ENCODE measurements around the gene ZIC2.
A peak's percentile ranks its signal among the peaks of the same experiment; 100 is the strongest.

ZIC2 gene

DNA sequence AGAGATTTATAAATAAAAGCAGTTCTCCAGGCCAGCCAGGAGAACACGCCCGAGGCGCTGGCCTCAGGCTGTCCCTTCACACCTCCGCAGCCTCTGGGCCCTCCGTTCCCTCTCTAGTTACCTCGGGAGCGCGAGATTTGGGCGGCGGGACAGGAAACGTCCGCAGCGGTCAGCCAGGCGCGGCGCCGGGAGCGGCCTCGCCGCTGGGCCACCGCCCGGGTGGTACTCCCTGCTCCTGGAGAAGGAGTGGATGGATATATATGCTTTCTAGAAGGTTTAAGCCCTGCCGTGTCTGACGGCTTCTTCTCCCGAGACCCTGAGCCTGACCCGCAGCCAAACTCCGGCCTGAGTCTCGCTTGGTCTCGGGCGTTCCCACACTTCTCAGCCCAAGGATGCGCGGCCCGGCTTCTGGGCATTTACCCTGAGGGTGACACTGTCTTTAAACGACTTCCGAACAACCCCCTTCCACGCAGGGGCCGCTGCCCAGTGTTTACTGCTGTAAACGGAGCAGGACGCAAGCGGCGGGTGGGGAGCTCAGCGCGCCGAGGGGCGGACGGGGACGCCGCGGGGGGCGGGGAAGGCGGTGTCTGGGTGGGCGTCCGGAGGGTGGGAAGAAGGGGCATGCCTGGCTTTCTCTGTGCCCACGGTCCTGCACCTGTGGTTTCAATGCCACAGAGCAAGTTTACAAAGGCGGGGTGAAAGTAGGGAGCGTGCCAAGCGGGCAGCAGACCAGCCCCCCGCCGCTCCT lies 2.0 kb upstream of the ZIC2 start (continued):
- TF ChIP-seq, protein P1, sequence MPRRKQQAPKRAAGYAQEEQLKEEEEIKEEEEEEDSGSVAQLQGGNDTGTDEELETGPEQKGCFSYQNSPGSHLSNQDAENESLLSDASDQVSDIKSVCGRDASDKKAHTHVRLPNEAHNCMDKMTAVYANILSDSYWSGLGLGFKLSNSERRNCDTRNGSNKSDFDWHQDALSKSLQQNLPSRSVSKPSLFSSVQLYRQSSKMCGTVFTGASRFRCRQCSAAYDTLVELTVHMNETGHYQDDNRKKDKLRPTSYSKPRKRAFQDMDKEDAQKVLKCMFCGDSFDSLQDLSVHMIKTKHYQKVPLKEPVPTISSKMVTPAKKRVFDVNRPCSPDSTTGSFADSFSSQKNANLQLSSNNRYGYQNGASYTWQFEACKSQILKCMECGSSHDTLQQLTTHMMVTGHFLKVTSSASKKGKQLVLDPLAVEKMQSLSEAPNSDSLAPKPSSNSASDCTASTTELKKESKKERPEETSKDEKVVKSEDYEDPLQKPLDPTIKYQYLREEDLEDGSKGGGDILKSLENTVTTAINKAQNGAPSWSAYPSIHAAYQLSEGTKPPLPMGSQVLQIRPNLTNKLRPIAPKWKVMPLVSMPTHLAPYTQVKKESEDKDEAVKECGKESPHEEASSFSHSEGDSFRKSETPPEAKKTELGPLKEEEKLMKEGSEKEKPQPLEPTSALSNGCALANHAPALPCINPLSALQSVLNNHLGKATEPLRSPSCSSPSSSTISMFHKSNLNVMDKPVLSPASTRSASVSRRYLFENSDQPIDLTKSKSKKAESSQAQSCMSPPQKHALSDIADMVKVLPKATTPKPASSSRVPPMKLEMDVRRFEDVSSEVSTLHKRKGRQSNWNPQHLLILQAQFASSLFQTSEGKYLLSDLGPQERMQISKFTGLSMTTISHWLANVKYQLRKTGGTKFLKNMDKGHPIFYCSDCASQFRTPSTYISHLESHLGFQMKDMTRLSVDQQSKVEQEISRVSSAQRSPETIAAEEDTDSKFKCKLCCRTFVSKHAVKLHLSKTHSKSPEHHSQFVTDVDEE (CRISPR knock-in tag; IDR thresholded peaks at IDR 0.05): no peak
- TF ChIP-seq ARNTL (CRISPR knock-in tag; IDR thresholded peaks at IDR 0.05; ENCODE audit: borderline replicate concordance, low read depth) (no peak), ZNF8 (CRISPR knock-in tag; IDR thresholded peaks at IDR 0.05) (no peak)

GRCh38 chr13:99980201-99980823 lies 1.3 kb upstream of the ZIC2 start:
- no peak for TF ChIP-seq SNAI2 (CRISPR knock-in tag; IDR thresholded peaks at IDR 0.05)
- TF ChIP-seq ZNF8 (CRISPR knock-in tag; IDR thresholded peaks at IDR 0.05): no peak
- no peak for TF ChIP-seq GLIS3 (CRISPR knock-in tag; IDR thresholded peaks at IDR 0.05)
- TF ChIP-seq ISL1 (CRISPR knock-in tag; IDR thresholded peaks at IDR 0.05): no peak
- TF ChIP-seq, protein P1 (CRISPR knock-in tag; IDR thresholded peaks at IDR 0.05): no peak
- TF ChIP-seq, protein P2, sequence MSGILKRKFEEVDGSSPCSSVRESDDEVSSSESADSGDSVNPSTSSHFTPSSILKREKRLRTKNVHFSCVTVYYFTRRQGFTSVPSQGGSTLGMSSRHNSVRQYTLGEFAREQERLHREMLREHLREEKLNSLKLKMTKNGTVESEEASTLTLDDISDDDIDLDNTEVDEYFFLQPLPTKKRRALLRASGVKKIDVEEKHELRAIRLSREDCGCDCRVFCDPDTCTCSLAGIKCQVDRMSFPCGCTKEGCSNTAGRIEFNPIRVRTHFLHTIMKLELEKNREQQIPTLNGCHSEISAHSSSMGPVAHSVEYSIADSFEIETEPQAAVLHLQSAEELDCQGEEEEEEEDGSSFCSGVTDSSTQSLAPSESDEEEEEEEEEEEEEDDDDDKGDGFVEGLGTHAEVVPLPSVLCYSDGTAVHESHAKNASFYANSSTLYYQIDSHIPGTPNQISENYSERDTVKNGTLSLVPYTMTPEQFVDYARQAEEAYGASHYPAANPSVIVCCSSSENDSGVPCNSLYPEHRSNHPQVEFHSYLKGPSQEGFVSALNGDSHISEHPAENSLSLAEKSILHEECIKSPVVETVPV (CRISPR knock-in tag; IDR thresholded peaks at IDR 0.05): no peak
- no peak for TF ChIP-seq TOX (CRISPR knock-in tag; IDR thresholded peaks at IDR 0.05; ENCODE audit: borderline replicate concordance)
- no peak for TF ChIP-seq TCF4 (CRISPR knock-in tag; IDR thresholded peaks at IDR 0.05; ENCODE audit: borderline replicate concordance)
- no peak for TF ChIP-seq PPARA (CRISPR knock-in tag; IDR thresholded peaks at IDR 0.05; ENCODE audit: borderline replicate concordance)
- TF ChIP-seq OSR1 (CRISPR knock-in tag; IDR thresholded peaks at IDR 0.05): no peak
- TF ChIP-seq, protein P3, sequence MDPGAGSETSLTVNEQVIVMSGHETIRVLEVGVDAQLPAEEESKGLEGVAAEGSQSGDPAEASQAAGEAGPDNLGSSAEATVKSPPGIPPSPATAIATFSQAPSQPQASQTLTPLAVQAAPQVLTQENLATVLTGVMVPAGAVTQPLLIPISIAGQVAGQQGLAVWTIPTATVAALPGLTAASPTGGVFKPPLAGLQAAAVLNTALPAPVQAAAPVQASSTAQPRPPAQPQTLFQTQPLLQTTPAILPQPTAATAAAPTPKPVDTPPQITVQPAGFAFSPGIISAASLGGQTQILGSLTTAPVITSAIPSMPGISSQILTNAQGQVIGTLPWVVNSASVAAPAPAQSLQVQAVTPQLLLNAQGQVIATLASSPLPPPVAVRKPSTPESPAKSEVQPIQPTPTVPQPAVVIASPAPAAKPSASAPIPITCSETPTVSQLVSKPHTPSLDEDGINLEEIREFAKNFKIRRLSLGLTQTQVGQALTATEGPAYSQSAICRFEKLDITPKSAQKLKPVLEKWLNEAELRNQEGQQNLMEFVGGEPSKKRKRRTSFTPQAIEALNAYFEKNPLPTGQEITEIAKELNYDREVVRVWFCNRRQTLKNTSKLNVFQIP (CRISPR knock-in tag; IDR thresholded peaks at IDR 0.05; ENCODE audit: borderline replicate concordance, low read depth): no peak
- TF ChIP-seq ZFP30 (CRISPR knock-in tag; IDR thresholded peaks at IDR 0.05): no peak
- no peak for TF ChIP-seq PATZ1 (CRISPR knock-in tag; IDR thresholded peaks at IDR 0.05; ENCODE audit: borderline replicate concordance)
- TF ChIP-seq ARNTL (CRISPR knock-in tag; IDR thresholded peaks at IDR 0.05; ENCODE audit: borderline replicate concordance, low read depth): no peak
- TF ChIP-seq ZNF70 (CRISPR knock-in tag; IDR thresholded peaks at IDR 0.05): no peak
- TF ChIP-seq BACH2 (CRISPR knock-in tag; IDR thresholded peaks at IDR 0.05; ENCODE audit: borderline replicate concordance): no peak
- no peak for TF ChIP-seq ESRRG (CRISPR knock-in tag; IDR thresholded peaks at IDR 0.05)
- TF ChIP-seq CREB5 (CRISPR knock-in tag; IDR thresholded peaks at IDR 0.05; ENCODE audit: low read depth): no peak
- no peak for TF ChIP-seq ZFP3 (CRISPR knock-in tag; IDR thresholded peaks at IDR 0.05)
- no peak for TF ChIP-seq CSDC2 (CRISPR knock-in tag; IDR thresholded peaks at IDR 0.05)
- peak; percentile 73 for ATAC-seq

Measured in SK-N-SH treated with all-trans-retinoic acid at 6 μM for 48 hours (cell line).